Measurements from ENCODE around the gene CAB39L. TPM values are rescaled to one million over a fixed set of nuclear protein-coding genes. Genes with fewer than 3 reads are reported as not detected.

CAB39L gene
- total and polyA plus RNA-seq, 9 of the 15 experiments (the other 6 are each of a cell fraction or from before 2014, with no cell fraction given): 1.1 to 4.2 (median 2.6) TPM

GRCh38 chr13:49347650-49348385 is 96.0 kb downstream of the CAB39L start (continued):
- TF ChIP-seq, protein P1, sequence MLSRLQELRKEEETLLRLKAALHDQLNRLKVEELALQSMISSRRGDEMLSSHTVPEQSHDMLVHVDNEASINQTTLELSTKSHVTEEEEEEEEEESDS (CRISPR knock-in tag; IDR thresholded peaks at IDR 0.05): no peak
- TF ChIP-seq ZBTB8A (IDR thresholded peaks at IDR 0.05; ENCODE audit: partially characterized antibody) (no peak), GABPA (tag; conservative IDR thresholded peaks at IDR 0.05; ENCODE audit: low read depth) (no peak), HMG20A (CRISPR knock-in tag; conservative IDR thresholded peaks at IDR 0.05) (no peak), ZNF12 (CRISPR knock-in tag; IDR thresholded peaks at IDR 0.05) (no peak), ZC3H11A (IDR thresholded peaks at IDR 0.05; ENCODE audit: low read depth, low read length) (no peak), ZNF444 (CRISPR knock-in tag; IDR thresholded peaks at IDR 0.05) (no peak)

- no peaks in the 10 kb centered on the region for H3K36me3 ChIP-seq (ENCODE audit: control insufficient read depth, insufficient read depth, low read length)
- H3K27me3 ChIP-seq (ENCODE audit: control insufficient read depth in 2 of 2, insufficient read depth in 2 of 2, low read length in 2 of 2): no peaks in the 10 kb centered on the region
- FAIRE-seq: no peak
- CTCF ChIA-PET (ENCODE audit: low intra/inter-chr PET ratio): no interaction called here
- no peak for ATAC-seq
- no peaks in the 10 kb centered on the region for H4K20me1 ChIP-seq (replicated peaks; ENCODE audit: control insufficient read depth, insufficient read depth, low read length)
- H3K9me3 ChIP-seq (replicated peaks; ENCODE audit: control insufficient read depth, insufficient read depth, low read depth, low read length): no peaks in the 10 kb centered on the region
- in situ Hi-C loops (cut with MboI): no loop called here
- H3K79me2 ChIP-seq (ENCODE audit: control insufficient read depth, insufficient read depth, low read length): no peaks in the 10 kb centered on the region
- no peak overlapping the region for H2AFZ ChIP-seq (ENCODE audit: low read depth, low read length)
- no peak overlapping the region for H3K27ac ChIP-seq (ENCODE audit: extremely low read depth, low read depth, low read length)
- no peak for TF ChIP-seq SMC3 (conservative IDR thresholded peaks at IDR 0.05; ENCODE audit: insufficient read depth, low read depth, low read length)
- no peak for TF ChIP-seq ELF4 (CRISPR knock-in tag; IDR thresholded peaks at IDR 0.05)
- no peak for TF ChIP-seq KLF6 (CRISPR knock-in tag; IDR thresholded peaks at IDR 0.05; ENCODE audit: borderline replicate concordance)
- no peak for TF ChIP-seq HDGF (IDR thresholded peaks at IDR 0.05)
- no peak for TF ChIP-seq CBX1 (IDR thresholded peaks at IDR 0.05; ENCODE audit: low read depth)
- TF ChIP-seq KHSRP (IDR thresholded peaks at IDR 0.05): no peak
- TF ChIP-seq, protein P2, sequence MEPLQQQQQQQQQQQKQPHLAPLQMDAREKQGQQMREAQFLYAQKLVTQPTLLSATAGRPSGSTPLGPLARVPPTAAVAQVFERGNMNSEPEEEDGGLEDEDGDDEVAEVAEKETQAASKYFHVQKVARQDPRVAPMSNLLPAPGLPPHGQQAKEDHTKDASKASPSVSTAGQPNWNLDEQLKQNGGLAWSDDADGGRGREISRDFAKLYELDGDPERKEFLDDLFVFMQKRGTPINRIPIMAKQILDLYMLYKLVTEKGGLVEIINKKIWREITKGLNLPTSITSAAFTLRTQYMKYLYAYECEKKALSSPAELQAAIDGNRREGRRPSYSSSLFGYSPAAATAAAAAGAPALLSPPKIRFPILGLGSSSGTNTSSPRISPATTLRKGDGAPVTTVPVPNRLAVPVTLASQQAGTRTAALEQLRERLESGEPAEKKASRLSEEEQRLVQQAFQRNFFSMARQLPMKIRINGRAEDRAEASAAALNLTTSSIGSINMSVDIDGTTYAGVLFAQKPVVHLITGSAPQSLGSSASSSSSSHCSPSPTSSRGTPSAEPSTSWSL (CRISPR knock-in tag; IDR thresholded peaks at IDR 0.05; ENCODE audit: borderline replicate concordance): no peak
- no peak for TF ChIP-seq TEAD4 (IDR thresholded peaks at IDR 0.05; ENCODE audit: low read length)
- TF ChIP-seq TEAD4 (CRISPR knock-in tag; IDR thresholded peaks at IDR 0.05; ENCODE audit: borderline replicate concordance): no peak
- TF ChIP-seq, protein P3, sequence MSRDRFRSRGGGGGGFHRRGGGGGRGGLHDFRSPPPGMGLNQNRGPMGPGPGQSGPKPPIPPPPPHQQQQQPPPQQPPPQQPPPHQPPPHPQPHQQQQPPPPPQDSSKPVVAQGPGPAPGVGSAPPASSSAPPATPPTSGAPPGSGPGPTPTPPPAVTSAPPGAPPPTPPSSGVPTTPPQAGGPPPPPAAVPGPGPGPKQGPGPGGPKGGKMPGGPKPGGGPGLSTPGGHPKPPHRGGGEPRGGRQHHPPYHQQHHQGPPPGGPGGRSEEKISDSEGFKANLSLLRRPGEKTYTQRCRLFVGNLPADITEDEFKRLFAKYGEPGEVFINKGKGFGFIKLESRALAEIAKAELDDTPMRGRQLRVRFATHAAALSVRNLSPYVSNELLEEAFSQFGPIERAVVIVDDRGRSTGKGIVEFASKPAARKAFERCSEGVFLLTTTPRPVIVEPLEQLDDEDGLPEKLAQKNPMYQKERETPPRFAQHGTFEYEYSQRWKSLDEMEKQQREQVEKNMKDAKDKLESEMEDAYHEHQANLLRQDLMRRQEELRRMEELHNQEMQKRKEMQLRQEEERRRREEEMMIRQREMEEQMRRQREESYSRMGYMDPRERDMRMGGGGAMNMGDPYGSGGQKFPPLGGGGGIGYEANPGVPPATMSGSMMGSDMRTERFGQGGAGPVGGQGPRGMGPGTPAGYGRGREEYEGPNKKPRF (IDR thresholded peaks at IDR 0.05; ENCODE audit: low read depth, low read length): no peak
- no peak overlapping the region for H3K4me2 ChIP-seq (ENCODE audit: insufficient read depth, low read length)
- H3K9ac ChIP-seq (ENCODE audit: insufficient read depth in 1 of 2, low read depth in 2 of 2, low read length in 2 of 2): no peak overlapping the region
- no peaks in the 10 kb centered on the region; a peak in 2 of 5 replicates for H3K4me1 ChIP-seq (replicated peaks in 1 of 2; ENCODE audit: control insufficient read depth in 2 of 2, insufficient read depth in 2 of 2, low read length in 2 of 2)
- DNase-seq (ENCODE audit: extremely low read depth in 1 of 4, low spot score in 3 of 4): no peak
- POLR2A ChIA-PET: no interaction called here
- BruUV-seq (replicated peaks): no TSS peak
- intact Hi-C loops (cut with micrococcal nuclease): loop anchor here (10.0 kb wide), 1 partner anchor 68 kb away; no protein-coding TSS in a partner anchor
- H3K4me3 ChIP-seq: no peak overlapping the region
- WGBS (ENCODE audit: insufficient coverage, low coverage, missing lambda C conversion rate): 58% methylated on average over 5 of the region's 5 CpGs
- H3K9me1 ChIP-seq (ENCODE audit: control insufficient read depth, insufficient read depth, low read length): no peaks in the 10 kb centered on the region
These were observed 97.4 kb downstream of the CAB39L start for GRCh38 chr13:49346460-49346859.

All from K562 (cell line).